DMS114 treated with DMSO at 0.1 percent for 48 hours (cell line): ENCODE results near the gene HSPB9.
A peak's percentile ranks its signal among the peaks of the same experiment; 100 is the strongest.
"Not testable (repeated sequence)": the region's sequence is repeated elsewhere in the genome, so short reads cannot be mapped to it uniquely, and the experiment has no call there.

Experiments
- DNase-seq: peaks from one replicate; lab custom pipeline; 2025; ENCODE audit not compliant: unreplicated experiment; lab: John Stamatoyannopoulos, UW

HSPB9 gene

GRCh38 chr17:42118545-42118944, 4.1 kb upstream of the HSPB9 start:
- no peak for DNase-seq

DNA sequence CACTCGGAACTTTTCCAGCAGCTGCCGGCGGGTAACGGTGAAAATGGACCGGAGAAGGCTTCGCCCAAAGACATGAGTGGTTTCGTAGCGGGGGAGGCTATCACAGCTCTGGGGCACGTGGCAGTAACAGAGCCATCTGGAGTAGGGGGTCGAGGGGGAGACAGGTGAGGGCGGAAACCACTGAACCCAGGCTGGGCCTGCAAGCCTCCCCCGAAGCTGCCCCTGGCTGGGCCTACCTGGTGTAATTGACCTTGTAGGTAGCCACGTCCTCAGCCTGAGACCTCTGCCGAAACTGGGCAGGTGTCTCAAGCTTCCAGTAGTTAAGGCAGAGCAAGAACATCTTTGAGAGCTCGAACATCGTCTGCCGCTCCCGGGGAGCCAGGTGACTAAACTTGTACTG, 3.3 kb upstream of the HSPB9 start:
- DNase-seq, result no peak

- DNase-seq, result no peak
Measured at GRCh38 chr17:42120161-42120769, 2.3 kb upstream of the HSPB9 start.

GRCh38 chr17:42120770-42121769, 1.5 kb upstream of the HSPB9 start, which contains the start of gene KAT2A:
KAT2A (minus strand) TSS chr17:42121367; CDS start chr17:42121304, 63 bp downstream.
- DNase-seq, result peak; percentile 73

- DNase-seq, result no peak
Measured at GRCh38 chr17:42124256-42124655, 1.7 kb downstream of the HSPB9 start.

GRCh38 chr17:42125565-42125964, 3.0 kb downstream of the HSPB9 start:
- DNase-seq, result no peak

DNA sequence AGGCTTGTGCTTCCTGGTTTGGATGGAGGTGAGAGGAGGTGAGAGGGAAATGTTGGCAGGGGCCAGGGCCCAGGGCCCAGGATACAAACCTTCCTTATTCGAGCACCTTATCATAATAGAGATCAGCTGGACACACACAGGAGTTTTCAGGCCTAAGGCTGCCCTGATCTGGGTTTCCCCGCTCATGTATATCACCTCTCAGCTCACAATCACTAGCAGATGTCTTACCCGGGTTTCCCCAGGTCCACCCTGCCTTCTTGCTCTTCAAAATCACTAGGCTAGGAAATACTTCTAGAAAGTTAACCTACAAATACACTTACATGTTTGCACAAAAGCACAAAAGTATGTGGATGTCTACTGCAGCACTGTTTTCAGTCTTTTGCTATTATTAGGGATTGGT, 4.2 kb downstream of the HSPB9 start:
- DNase-seq, result no peak

- no peak for DNase-seq
Measured at GRCh38 chr17:42127414-42127813, 4.8 kb downstream of the HSPB9 start.

DNA sequence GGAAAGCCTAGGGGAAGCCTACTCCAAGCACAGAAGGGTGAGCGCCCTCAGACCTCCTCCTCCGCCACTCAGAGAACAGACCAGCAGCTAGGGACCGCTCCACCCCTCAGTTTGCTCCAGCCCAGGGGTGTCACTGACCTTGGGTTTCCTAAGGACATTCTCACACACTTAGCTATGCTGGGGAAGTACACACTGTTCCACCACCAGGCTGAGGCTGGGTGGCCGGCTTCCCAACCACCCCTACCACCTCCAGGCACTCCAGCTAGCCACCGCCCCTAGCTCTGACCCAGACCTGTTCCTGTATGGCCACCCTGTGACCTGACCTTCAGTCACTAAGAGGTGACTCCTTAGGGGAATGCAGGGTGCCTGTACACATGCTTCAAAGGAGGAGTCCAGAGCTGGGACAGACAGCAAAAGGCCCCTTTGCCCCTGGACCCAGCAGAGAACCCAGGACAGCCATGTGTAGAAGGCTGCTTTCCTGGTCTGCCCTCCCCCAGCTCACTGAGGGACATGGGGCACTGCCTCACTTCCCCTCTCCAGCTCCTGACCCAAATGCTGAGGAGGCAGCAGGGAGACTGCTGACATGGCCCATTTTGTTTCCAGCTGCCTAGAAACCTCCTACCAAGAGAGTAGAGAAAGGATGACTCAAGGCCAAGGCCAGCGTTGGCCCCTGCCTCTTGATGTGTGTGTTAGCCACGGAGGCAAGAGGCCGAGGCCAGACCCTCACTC, 6.7 kb downstream of the HSPB9 start:
- no peak for DNase-seq

GRCh38 chr17:42130310-42130936, 7.8 kb downstream of the HSPB9 start:
- no peak for DNase-seq

DNA sequence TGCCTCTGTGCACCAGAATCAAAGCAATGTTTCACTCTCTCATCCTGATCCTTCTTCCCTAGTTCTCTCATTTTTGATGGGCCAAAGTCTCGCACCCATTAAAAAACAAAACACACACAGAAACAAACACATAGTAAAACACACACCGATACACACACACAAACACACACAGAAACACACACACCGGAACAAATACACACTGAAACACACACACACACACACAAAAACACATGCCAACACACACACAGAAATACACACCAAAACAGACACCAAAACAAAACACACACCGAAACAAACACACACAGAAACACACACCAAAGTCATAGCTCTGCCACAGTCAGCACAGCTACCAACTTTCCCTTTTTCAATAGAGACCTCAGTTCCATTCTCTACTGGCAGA, 8.6 kb downstream of the HSPB9 start:
- no peak for DNase-seq

DNA sequence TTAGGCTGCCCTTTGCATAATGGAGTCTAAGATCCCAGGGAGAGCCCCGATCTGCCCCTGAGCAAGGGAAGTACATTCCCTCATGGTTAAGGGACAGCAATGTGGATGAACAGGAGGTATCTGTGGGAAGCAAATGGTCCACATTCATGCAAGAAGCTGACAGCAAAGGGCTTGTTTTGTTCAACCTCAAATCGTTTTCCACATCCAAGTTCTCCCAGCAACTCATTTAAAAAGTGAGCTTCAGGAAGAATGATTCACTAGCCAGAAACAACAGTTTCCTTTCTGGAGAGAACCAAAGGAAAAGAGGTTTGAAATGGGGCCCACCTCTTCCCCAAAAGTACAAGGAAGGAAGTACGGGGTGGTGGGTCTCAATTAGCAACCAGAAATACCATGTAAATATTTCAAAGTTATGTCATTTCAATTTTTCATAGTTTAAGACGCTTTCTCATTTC, 9.4 kb downstream of the HSPB9 start:
- DNase-seq, result no peak

- DNase-seq, result no peak
Measured at GRCh38 chr17:42132941-42133340, 10.3 kb downstream of the HSPB9 start.

- no peak for DNase-seq
Measured at GRCh38 chr17:42133461-42134041, 10.9 kb downstream of the HSPB9 start.

- no peak for DNase-seq
Measured at GRCh38 chr17:42135151-42135550, 12.5 kb downstream of the HSPB9 start.

- no peak for DNase-seq
Measured at GRCh38 chr17:42135664-42136653, 13.4 kb downstream of the HSPB9 start.

- no peak for DNase-seq
Measured at GRCh38 chr17:42136654-42137051, 14.0 kb downstream of the HSPB9 start.

DNA sequence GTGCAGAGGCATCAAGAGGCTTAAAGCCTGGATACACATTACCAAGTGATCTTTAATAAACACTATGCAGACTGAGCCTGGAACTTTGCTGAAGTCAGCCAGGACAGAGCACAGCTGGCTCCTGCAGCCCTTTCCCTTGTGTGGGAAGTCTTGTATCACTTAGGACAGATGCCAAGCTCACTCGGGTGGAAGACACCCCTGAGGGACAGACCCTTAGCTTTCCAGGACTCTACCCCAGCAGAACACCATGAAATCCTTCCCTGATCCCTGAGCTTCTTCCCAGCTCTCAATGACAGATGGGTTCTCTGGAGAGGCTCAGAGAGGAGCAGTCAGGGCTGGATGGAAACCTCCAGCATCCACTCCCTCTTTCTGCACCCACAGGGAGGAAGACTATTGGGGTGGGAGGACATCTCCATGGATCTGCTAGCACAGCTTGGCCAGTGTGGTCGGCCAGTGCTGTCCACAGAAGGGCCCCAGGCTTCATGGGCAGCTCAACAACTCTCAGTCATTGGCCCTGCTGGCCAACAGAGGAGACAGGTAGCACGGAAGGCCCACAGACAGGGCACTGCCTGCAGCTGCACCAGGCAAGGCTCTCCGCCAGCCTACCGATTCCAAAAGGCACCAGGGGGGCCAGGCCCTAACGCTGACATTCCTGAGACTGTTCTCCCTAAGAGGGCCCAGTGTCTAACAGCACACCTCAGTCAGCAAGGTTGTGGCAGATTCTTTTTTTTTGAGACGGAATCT, 16.3 kb downstream of the HSPB9 start:
- no peak for DNase-seq

DNA sequence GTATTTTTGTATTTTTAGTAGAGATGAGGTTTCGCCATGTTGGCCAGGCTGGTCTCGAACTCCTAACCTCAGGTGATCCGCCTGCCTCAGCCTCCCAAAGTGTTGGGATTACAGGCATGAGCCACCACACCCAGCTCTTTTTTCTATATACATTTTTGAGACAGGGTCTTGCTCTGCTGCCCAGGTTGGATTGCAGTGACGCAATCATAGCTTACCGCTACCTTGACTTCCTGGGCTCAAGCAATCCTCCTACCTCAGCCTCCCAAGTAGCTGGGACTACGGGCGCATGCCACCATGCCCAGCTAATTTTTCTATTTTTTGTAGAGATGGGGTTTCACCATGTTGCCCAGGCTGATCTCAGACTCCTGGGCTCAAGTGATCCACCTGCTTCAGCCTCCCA, 18.1 kb downstream of the HSPB9 start:
- DNase-seq, result not testable (repeated sequence)
